Tibial nerve (tissue), 4 donors: ENCODE measurements around the gene BRICD5. TPM values are rescaled to one million over a fixed set of nuclear protein-coding genes. Genes with fewer than 3 reads are reported as not detected.

Source experiments
- DNase-seq, 2 donors: peaks; one replicate each; pipeline ENCODE4 v3.0.0-alpha.2; 2019; ENCODE audit warnings: low spot score in 2 of 2
- H3K27ac ChIP-seq, 4 donors: fragments of 200-600 bp; sonication (generic) in 3 of 4; one replicate each; pipeline ENCODE4 v1.5.1; 2017 to 2019; ENCODE audit warnings: mild to moderate bottlenecking in 1 of 4
- H3K27me3 ChIP-seq, 2 donors: fragments of 200-600 bp; sonication (generic) in 1 of 2; one replicate each; pipeline versions ENCODE4 v1.5.1 to v1.6.0; 2017 to 2019
- H3K36me3 ChIP-seq, 3 donors: fragments of 200-600 bp; sonication (generic); one replicate each; pipeline ENCODE4 v1.5.1; 2018 to 2019
- H3K4me1 ChIP-seq, 4 donors: fragments of 200-600 bp; sonication (generic) in 3 of 4; one replicate each; pipeline ENCODE4 v1.5.1; 2017 to 2019
- H3K4me3 ChIP-seq, 4 donors: fragments of 200-600 bp; sonication (generic) in 3 of 4; one replicate each; pipeline ENCODE4 v1.5.1; 2017 to 2019; ENCODE audit warnings: mild to moderate bottlenecking in 1 of 4, moderate library complexity in 1 of 4
- H3K9me3 ChIP-seq, 4 donors: fragments of 200-600 bp; sonication (generic) in 3 of 4; one replicate each; pipeline ENCODE4 v1.5.1; 2017 to 2019
- EP300 ChIP-seq, 2 donors: sonication (generic); formaldehyde crosslinking; IDR thresholded peaks; one replicate each; pipeline ENCODE4 v1.6.1; 2017; ENCODE audit warnings: antibody characterized with exemption in 2 of 2, mild to moderate bottlenecking in 1 of 2
- POLR2A ChIP-seq, 2 donors: fragments of 450-650 bp; IDR thresholded peaks; one replicate each; pipeline ENCODE4 v1.6.1; 2017; ENCODE audit warnings: antibody characterized with exemption in 2 of 2, mild to moderate bottlenecking in 2 of 2, moderate library complexity in 2 of 2
- WGBS, 2 donors: methylation state at CpG; one replicate each; pipeline ENCODE4 v1.1.5; 2018; 5-methylcytosine and 5-hydroxymethylcytosine counted together
- total RNA-seq, 4 donors: library from RNA; depleted of rRNA; stranded (reverse); fragments of >200 nt; gene quantifications; one replicate each; pipeline ENCODE4 v1.1.0, GENCODE V29; 2016
- TF ChIP-seq, protein P1 (sequence below), 5 experiments: fragments of 200-600 bp in 3 of 5; fragments of 450-650 bp in 2 of 5; sonication (generic) in 3 of 5; IDR thresholded peaks; one replicate each; pipeline ENCODE4 v1.5.1; 2016 to 2019; ENCODE audit warnings: antibody characterized with exemption in 5 of 5, mild to moderate bottlenecking in 3 of 5, moderate library complexity in 2 of 5

Gene BRICD5
- total RNA-seq, 4 donors from 2014 or later: 19.8 to 203 (median 24.4) TPM

DNA sequence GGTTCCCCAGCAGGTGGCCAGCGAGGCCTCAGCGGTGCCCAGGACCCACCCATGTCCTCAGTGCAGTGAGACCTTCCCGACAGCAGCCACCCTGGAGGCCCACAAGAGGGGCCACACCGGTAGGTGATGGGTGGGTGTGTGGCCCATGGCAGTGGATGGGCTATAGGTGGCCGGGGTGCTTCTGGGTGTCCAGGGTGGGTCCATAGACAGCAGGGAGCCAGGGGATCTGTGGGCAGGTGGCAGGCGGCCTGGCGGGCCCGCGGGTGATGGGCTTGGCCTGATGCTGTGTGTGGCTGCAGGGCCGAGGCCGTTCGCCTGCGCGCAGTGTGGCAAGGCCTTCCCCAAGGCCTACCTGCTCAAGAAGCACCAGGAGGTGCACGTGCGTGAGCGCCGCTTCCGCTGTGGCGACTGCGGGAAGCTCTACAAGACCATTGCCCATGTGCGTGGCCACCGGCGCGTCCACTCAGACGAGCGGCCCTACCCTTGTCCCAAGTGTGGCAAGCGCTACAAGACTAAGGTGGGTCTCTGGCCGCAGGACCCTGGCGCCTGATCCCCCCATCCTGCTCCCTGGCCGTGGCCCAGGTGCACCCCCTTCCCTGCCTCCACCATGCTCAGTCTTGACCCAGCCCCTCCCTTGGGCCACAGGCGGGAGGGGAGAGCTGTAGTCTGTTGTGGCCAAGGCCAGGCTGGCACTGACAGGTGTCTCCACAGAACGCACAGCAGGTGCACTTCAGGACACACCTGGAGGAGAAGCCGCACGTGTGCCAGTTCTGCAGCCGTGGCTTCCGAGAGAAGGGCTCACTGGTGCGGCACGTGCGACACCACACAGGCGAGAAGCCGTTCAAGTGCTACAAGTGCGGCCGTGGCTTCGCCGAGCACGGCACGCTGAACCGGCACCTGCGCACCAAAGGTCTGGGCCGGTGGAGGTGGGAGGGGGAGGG, 23.5 kb upstream of the BRICD5 start:
- 92 to 94% methylated on average over 40 to 46 of the region's 51 CpGs for WGBS, 2 donors
- peaks cover 0 to 28% (median 22%) of the 10 kb centered on the region in 4 donors for H3K4me1 ChIP-seq
- no peak overlapping the region for H3K27ac ChIP-seq
- TF ChIP-seq EP300 (IDR thresholded peaks at IDR 0.05): no peak
- no peak for TF ChIP-seq POLR2A (IDR thresholded peaks at IDR 0.05)
- TF ChIP-seq, protein P1, sequence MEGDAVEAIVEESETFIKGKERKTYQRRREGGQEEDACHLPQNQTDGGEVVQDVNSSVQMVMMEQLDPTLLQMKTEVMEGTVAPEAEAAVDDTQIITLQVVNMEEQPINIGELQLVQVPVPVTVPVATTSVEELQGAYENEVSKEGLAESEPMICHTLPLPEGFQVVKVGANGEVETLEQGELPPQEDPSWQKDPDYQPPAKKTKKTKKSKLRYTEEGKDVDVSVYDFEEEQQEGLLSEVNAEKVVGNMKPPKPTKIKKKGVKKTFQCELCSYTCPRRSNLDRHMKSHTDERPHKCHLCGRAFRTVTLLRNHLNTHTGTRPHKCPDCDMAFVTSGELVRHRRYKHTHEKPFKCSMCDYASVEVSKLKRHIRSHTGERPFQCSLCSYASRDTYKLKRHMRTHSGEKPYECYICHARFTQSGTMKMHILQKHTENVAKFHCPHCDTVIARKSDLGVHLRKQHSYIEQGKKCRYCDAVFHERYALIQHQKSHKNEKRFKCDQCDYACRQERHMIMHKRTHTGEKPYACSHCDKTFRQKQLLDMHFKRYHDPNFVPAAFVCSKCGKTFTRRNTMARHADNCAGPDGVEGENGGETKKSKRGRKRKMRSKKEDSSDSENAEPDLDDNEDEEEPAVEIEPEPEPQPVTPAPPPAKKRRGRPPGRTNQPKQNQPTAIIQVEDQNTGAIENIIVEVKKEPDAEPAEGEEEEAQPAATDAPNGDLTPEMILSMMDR (IDR thresholded peaks at IDR 0.05): no peak
- no peak for DNase-seq
- H3K4me3 ChIP-seq: no peak overlapping the region
- peaks cover 6 to 78% (median 30%) of the 10 kb centered on the region in 3 donors for H3K36me3 ChIP-seq
- H3K27me3 ChIP-seq: peaks cover 0 to 17% of the 10 kb centered on the region in 2 donors
- H3K9me3 ChIP-seq: no peaks in the 10 kb centered on the region

DNA sequence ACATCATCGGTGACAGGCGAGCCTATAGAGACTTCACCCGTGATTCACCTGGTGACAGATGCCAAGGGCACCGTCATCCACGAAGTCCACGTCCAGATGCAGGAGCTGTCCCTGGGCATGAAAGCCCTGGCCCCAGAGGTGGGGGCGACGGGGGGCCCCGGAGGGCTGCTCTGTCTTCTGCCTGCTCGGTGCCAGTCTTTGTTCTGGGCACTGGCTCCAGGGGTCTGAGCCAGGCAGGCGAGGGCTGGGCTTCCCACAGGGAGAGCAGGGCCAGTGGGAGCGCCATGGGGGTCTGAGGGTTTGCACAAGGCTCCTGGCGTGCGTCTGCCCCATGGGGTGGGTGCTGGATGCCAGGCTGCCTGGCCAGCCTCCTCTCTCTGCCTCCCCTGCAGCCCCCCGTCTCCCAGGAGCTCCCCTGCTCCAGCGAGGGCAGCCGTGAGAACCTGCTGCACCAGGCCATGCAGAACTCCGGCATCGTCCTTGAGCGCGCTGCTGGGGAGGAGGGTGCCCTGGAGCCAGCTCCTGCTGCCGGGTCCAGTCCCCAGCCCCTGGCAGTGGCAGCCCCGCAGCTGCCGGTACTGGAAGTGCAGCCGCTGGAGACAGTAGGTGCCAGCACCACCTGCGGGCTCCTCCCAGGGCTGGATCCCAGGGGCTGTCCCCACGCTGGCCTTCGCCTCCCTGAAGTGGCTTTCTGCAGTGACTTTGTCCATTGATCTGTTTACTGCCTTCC, 22.5 kb upstream of the BRICD5 start:
- TF ChIP-seq, protein P1 (IDR thresholded peaks at IDR 0.05): no peak
- peaks cover 0 to 17% of the 10 kb centered on the region in 2 donors for H3K27me3 ChIP-seq
- peaks cover 0 to 28% (median 22%) of the 10 kb centered on the region in 4 donors for H3K4me1 ChIP-seq
- no peak overlapping the region for H3K27ac ChIP-seq
- H3K4me3 ChIP-seq: no peak overlapping the region
- 93 to 95% methylated on average over 13 to 15 of the region's 28 CpGs for WGBS, 2 donors
- H3K36me3 ChIP-seq: peaks cover 6 to 80% (median 37%) of the 10 kb centered on the region in 3 donors
- H3K9me3 ChIP-seq: no peaks in the 10 kb centered on the region
- DNase-seq: no peak

DNA sequence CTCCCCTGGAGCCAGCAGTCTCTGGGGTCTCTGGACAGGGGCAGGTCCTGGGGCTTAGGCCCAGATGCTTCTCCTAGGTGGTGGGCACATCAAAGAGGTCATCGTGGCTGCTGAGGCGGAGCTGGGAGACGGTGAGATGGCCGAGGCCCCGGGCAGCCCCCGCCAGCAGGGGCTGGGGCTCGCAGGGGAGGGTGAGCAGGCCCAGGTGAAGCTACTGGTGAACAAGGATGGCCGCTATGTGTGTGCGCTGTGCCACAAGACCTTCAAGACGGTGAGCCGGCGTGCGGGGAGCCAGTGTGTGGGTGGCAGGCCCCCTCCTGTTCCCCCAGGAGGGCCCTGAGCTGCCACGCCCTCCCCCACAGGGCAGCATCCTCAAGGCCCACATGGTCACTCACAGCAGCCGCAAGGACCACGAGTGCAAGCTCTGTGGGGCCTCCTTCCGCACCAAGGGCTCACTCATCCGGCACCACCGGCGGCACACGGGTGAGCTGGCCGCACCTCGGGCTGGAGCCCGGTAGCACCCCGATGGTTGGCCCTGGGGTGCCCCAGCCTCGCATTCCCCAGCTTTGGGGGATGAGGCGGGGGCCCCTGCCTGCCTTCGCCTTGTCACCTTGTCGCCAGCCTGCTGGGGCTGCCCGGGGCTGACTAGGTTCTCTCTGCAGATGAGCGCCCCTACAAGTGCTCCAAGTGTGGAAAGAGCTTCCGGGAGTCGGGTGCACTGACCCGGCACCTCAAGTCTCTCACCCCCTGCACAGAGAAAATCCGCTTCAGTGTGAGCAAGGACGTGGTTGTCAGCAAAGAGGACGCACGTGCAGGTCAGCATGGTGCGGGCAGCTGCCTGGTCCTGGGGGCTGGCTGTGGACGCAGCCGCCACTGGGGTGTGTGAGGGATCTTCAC, 21.7 kb upstream of the BRICD5 start:
- H3K36me3 ChIP-seq: peaks cover 6 to 85% (median 37%) of the 10 kb centered on the region in 3 donors
- H3K4me1 ChIP-seq: peaks cover 0 to 24% (median 15%) of the 10 kb centered on the region in 4 donors
- 82 to 86% methylated on average over 15 to 26 of the region's 41 CpGs for WGBS, 2 donors
- no peak for DNase-seq
- H3K9me3 ChIP-seq: no peaks in the 10 kb centered on the region
- TF ChIP-seq EP300 (IDR thresholded peaks at IDR 0.05) (no peak), POLR2A (IDR thresholded peaks at IDR 0.05) (no peak)
- TF ChIP-seq, protein P1 (IDR thresholded peaks at IDR 0.05): no peak
- H3K4me3 ChIP-seq: no peak overlapping the region
- no peak overlapping the region for H3K27ac ChIP-seq
- peaks cover 0 to 15% of the 10 kb centered on the region in 2 donors for H3K27me3 ChIP-seq

DNA sequence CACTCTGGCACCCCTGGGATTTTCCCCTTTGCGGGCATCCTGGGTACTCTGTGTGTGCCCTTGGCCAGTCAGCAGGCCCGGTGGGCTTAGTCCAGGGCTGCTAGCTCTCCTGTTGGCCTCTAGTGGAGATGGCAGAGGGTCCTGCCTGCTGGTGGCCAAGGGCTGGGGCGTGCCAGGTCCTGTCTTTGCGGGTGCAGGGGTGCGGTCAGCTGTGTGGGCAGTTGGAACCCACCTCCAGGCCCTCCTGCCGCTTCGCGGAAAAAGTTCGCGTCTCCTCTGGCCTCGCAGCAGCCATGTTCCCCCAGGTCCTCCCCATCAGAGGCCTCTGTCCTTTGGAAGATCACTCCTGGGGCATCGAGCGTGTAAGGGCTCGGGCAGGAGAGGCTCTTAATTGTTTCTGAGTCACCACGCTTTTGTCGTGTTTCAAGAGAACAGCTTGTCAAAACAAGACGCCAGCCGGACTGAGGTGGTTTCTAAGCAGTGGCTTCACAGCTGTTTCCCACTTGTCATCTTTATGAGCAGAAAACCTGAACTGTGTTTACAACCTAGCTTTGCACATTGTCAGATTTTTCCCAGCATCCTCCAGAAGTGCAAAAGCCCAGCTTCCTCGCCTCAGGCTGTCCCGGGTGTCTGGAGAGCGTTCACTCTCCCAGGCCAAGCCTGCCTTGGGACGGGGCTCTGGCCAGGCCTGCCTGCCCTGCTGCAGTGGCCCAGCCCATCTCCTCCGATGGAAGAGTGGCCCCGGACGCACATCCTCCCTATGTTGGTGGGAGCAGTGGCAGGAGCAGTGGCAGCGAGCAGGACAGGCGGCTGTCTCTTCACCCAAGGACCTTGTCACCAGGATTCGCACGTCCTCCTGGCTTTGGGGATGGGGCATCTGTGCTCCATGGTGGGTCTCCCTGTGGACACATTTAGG, 20.6 kb upstream of the BRICD5 start:
- Histone ChIP-seq H3K4me1 (peaks cover 0 to 18% (median 5%) of the 10 kb centered on the region in 4 donors), H3K9me3 (no peaks in the 10 kb centered on the region), H3K27ac (no peak overlapping the region), H3K27me3 (peaks cover 0 to 4% of the 10 kb centered on the region in 2 donors), H3K4me3 (no peak overlapping the region), H3K36me3 (peaks cover 6 to 94% (median 37%) of the 10 kb centered on the region in 3 donors)
- 84 to 88% methylated on average over 26 to 27 of the region's 29 CpGs for WGBS, 2 donors
- DNase-seq: no peak
- no peak for TF ChIP-seq EP300 (IDR thresholded peaks at IDR 0.05)
- no peak for TF ChIP-seq POLR2A (IDR thresholded peaks at IDR 0.05)
